ENCODE measurements around the gene AADAT. TPM values are rescaled to one million over a fixed set of nuclear protein-coding genes. Genes with fewer than 3 reads are reported as not detected.
A peak's percentile ranks its signal among the peaks of the same experiment; 100 is the strongest.
"Not testable (repeated sequence)": the region's sequence is repeated elsewhere in the genome, so short reads cannot be mapped to it uniquely, and the experiment has no call there.

AADAT gene
- total RNA-seq, 1 experiment from 2014 or later, result 9.6 TPM

GRCh38 chr4:170090352-170091052 lies 746 bp upstream of the AADAT start:
- DNase-seq (ENCODE audit: low read depth), result peak; percentile 34

GRCh38 chr4:170089274-170089667 lies 485 bp downstream of the AADAT start:
- DNase-seq (ENCODE audit: low read depth), result peak; percentile 49

- no peak for DNase-seq (ENCODE audit: low read depth)
Measured at GRCh38 chr4:170088716-170089115, 1.0 kb downstream of the AADAT start.

- no peak for DNase-seq (ENCODE audit: low read depth)
Measured at GRCh38 chr4:170087163-170087700, 2.5 kb downstream of the AADAT start.

GRCh38 chr4:170083541-170083940 lies 6.2 kb downstream of the AADAT start:
- no peak for DNase-seq (ENCODE audit: low read depth)

- DNase-seq (ENCODE audit: low read depth), result no peak
Measured at GRCh38 chr4:170080496-170080895, 9.3 kb downstream of the AADAT start.

GRCh38 chr4:170079981-170080380 lies 9.8 kb downstream of the AADAT start:
- peak; percentile 41 for DNase-seq (ENCODE audit: low read depth)

- no peak for DNase-seq (ENCODE audit: low read depth)
Measured at GRCh38 chr4:170071196-170071595, 18.6 kb downstream of the AADAT start.

GRCh38 chr4:170068438-170069128 lies 21.2 kb downstream of the AADAT start:
- no peak for DNase-seq (ENCODE audit: low read depth)

GRCh38 chr4:170059421-170059820 lies 30.3 kb downstream of the AADAT start:
- no peak for DNase-seq (ENCODE audit: low read depth)

- DNase-seq (ENCODE audit: low read depth), result no peak
Measured at GRCh38 chr4:170058826-170059225, 30.9 kb downstream of the AADAT start.

- DNase-seq (ENCODE audit: low read depth), result no peak
Measured at GRCh38 chr4:170057866-170058265, 31.9 kb downstream of the AADAT start.

- no peak for DNase-seq (ENCODE audit: low read depth)
Measured at GRCh38 chr4:170052919-170053318, 36.8 kb downstream of the AADAT start.

GRCh38 chr4:170051402-170051801 lies 38.4 kb downstream of the AADAT start:
- DNase-seq (ENCODE audit: low read depth), result no peak

GRCh38 chr4:170049766-170050165 lies 40.0 kb downstream of the AADAT start:
- no peak for DNase-seq (ENCODE audit: low read depth)

- DNase-seq (ENCODE audit: low read depth), result peak; percentile 46
Measured at GRCh38 chr4:170047771-170048354, 41.9 kb downstream of the AADAT start.

- not testable (repeated sequence) for DNase-seq (ENCODE audit: low read depth)
Measured at GRCh38 chr4:170046156-170046555, 43.6 kb downstream of the AADAT start.

- DNase-seq (ENCODE audit: low read depth), result no peak
Measured at GRCh38 chr4:170040031-170040680, 49.6 kb downstream of the AADAT start.

GRCh38 chr4:170038769-170039168 lies 51.0 kb downstream of the AADAT start:
- DNase-seq (ENCODE audit: low read depth), result no peak

- no peak for DNase-seq (ENCODE audit: low read depth)
Measured at GRCh38 chr4:170038232-170038631, 51.5 kb downstream of the AADAT start.

- DNase-seq (ENCODE audit: low read depth), result no peak
Measured at GRCh38 chr4:170037481-170037880, 52.3 kb downstream of the AADAT start.

- DNase-seq (ENCODE audit: low read depth), result no peak
Measured at GRCh38 chr4:170035845-170036244, 53.9 kb downstream of the AADAT start.
